Colonic mucosa (tissue), 4 donors: ENCODE measurements around the gene SMIM24. TPM values are rescaled to one million over a fixed set of nuclear protein-coding genes. Genes with fewer than 3 reads are reported as not detected.

ENCODE experiments used
- DNase-seq: peaks from one replicate; pipeline ENCODE4 v3.0.0-alpha.2; 2020
- H3K27ac ChIP-seq: fragments of 200-600 bp; one replicate; pipeline ENCODE4 v1.8.0; 2021
- H3K27me3 ChIP-seq: fragments of 200-600 bp; one replicate; pipeline ENCODE4 v1.8.0; 2021
- H3K36me3 ChIP-seq: fragments of 200-600 bp; one replicate; pipeline ENCODE4 v1.8.0; 2021
- H3K4me1 ChIP-seq: fragments of 200-600 bp; one replicate; pipeline ENCODE4 v1.8.0; 2021; ENCODE audit warnings: mild to moderate bottlenecking
- H3K4me3 ChIP-seq: fragments of 200-600 bp; one replicate; pipeline ENCODE4 v1.8.0; 2021
- H3K9ac ChIP-seq, 2 donors: one replicate each; pipeline ENCODE4 v1.7.0; 2013; ENCODE audit warnings: control low read depth in 2 of 2, low read depth in 2 of 2, low read length in 2 of 2
- H3K9me3 ChIP-seq: fragments of 200-600 bp; one replicate; pipeline ENCODE4 v1.8.0; 2021
- intact Hi-C: fragments of 100-400 bp; cut with DNase I; formaldehyde crosslinking; loops from one replicate; pipeline ENCODE4 v1.14.1; 2022
- total RNA-seq, 2 donors: library from RNA; stranded (reverse); fragmentation: NEBNext Ultra II Directional in 1 of 2; extraction: Animal tissue kit (Norgen Biotek cat#: 25700) in 1 of 2; gene quantifications; one replicate each; pipeline ENCODE4 v1.2.1, GENCODE V29; 2021
- TF ChIP-seq, protein P1 (sequence below): fragments of 200-600 bp; IDR thresholded peaks from one replicate; pipeline ENCODE4 v1.8.0; 2022; ENCODE audit warnings: antibody characterized with exemption, mild to moderate bottlenecking
- donor health status: healthy.
- donor health status: DM: no; HTN: no; CAD: no.
- donor health status: DM: no; HTN: no; CAD: no.

SMIM24 gene
- total RNA-seq, 2 donors from 2014 or later, result 16.1 to 59.0 TPM

DNA sequence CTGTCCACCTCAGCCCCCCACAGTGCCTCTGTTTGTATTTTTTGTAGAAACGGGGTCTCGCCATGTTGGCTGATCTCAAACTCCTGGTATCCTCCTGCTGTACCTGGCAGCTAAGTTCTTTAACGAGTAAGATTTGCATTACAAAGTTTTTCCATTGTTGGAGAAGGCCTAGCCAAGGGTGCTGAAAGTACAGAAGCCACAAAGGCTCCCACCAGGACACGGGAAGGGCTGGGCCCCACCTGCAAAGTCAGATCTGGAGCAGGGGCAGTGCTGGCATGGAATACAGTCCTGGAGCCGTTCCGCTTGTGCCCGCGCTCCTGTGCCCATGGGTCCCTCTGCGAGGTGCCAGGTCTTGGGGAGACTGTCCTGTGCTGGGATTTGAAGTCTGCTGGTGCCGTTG is 37.9 kb upstream of the SMIM24 start:
- intact Hi-C loops, result no loop called here
- no peak for DNase-seq
- no peak overlapping the region for H3K27ac ChIP-seq
- TF ChIP-seq, protein P1, sequence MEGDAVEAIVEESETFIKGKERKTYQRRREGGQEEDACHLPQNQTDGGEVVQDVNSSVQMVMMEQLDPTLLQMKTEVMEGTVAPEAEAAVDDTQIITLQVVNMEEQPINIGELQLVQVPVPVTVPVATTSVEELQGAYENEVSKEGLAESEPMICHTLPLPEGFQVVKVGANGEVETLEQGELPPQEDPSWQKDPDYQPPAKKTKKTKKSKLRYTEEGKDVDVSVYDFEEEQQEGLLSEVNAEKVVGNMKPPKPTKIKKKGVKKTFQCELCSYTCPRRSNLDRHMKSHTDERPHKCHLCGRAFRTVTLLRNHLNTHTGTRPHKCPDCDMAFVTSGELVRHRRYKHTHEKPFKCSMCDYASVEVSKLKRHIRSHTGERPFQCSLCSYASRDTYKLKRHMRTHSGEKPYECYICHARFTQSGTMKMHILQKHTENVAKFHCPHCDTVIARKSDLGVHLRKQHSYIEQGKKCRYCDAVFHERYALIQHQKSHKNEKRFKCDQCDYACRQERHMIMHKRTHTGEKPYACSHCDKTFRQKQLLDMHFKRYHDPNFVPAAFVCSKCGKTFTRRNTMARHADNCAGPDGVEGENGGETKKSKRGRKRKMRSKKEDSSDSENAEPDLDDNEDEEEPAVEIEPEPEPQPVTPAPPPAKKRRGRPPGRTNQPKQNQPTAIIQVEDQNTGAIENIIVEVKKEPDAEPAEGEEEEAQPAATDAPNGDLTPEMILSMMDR, result no peak
- H3K27me3 ChIP-seq, result no peaks in the 10 kb centered on the region
- H3K9ac ChIP-seq, result no peak overlapping the region
- H3K4me1 ChIP-seq, result peaks cover 5% of the 10 kb centered on the region
- no peaks in the 10 kb centered on the region for H3K9me3 ChIP-seq
- no peak overlapping the region for H3K4me3 ChIP-seq
- H3K36me3 ChIP-seq, result no peaks in the 10 kb centered on the region

- intact Hi-C loops, result no loop called here
- TF ChIP-seq, protein P1, result no peak
- H3K9me3 ChIP-seq, result no peaks in the 10 kb centered on the region
- no peak overlapping the region for H3K4me3 ChIP-seq
- no peaks in the 10 kb centered on the region for H3K36me3 ChIP-seq
- no peak for DNase-seq
- peaks cover 5% of the 10 kb centered on the region for H3K4me1 ChIP-seq
- H3K27me3 ChIP-seq, result no peaks in the 10 kb centered on the region
- H3K9ac ChIP-seq, result no peak overlapping the region
- no peak overlapping the region for H3K27ac ChIP-seq
These were observed 37.3 kb upstream of the SMIM24 start for GRCh38 chr19:3517638-3518037.

- TF ChIP-seq, protein P1, result no peak
- Histone ChIP-seq H3K27ac (no peak overlapping the region), H3K9ac (no peak overlapping the region), H3K4me3 (no peak overlapping the region), H3K4me1 (peaks cover 5% of the 10 kb centered on the region), H3K9me3 (no peaks in the 10 kb centered on the region), H3K27me3 (no peaks in the 10 kb centered on the region), H3K36me3 (no peaks in the 10 kb centered on the region)
- DNase-seq, result peak; percentile 67
- intact Hi-C loops, result no loop called here
These were observed 36.4 kb upstream of the SMIM24 start for GRCh38 chr19:3516675-3517207.

GRCh38 chr19:3515891-3516422 is 35.6 kb upstream of the SMIM24 start:
- no peaks in the 10 kb centered on the region for H3K36me3 ChIP-seq
- intact Hi-C loops, result no loop called here
- H3K4me1 ChIP-seq, result peaks cover 5% of the 10 kb centered on the region

GRCh38 chr19:3514930-3515329 is 34.6 kb upstream of the SMIM24 start:
- TF ChIP-seq, protein P1, result no peak
- Histone ChIP-seq H3K27ac (no peak overlapping the region), H3K9me3 (no peaks in the 10 kb centered on the region), H3K9ac (no peak overlapping the region), H3K4me1 (peaks cover 5% of the 10 kb centered on the region), H3K36me3 (no peaks in the 10 kb centered on the region), H3K4me3 (no peak overlapping the region), H3K27me3 (no peaks in the 10 kb centered on the region)
- no peak for DNase-seq
- intact Hi-C loops, result no loop called here

More at GRCh38 chr19:3515891-3516422, 35.6 kb upstream of the SMIM24 start:
- Histone ChIP-seq H3K9ac (no peak overlapping the region), H3K27me3 (no peaks in the 10 kb centered on the region), H3K27ac (no peak overlapping the region), H3K4me3 (no peak overlapping the region), H3K9me3 (no peaks in the 10 kb centered on the region)
- no peak for DNase-seq
- TF ChIP-seq, protein P1, result no peak
